ENCODE results near the gene ST6GALNAC5.
"Not testable (repeated sequence)": the region's sequence is repeated elsewhere in the genome, so short reads cannot be mapped to it uniquely, and the experiment has no call there.

Gene ST6GALNAC5

DNA sequence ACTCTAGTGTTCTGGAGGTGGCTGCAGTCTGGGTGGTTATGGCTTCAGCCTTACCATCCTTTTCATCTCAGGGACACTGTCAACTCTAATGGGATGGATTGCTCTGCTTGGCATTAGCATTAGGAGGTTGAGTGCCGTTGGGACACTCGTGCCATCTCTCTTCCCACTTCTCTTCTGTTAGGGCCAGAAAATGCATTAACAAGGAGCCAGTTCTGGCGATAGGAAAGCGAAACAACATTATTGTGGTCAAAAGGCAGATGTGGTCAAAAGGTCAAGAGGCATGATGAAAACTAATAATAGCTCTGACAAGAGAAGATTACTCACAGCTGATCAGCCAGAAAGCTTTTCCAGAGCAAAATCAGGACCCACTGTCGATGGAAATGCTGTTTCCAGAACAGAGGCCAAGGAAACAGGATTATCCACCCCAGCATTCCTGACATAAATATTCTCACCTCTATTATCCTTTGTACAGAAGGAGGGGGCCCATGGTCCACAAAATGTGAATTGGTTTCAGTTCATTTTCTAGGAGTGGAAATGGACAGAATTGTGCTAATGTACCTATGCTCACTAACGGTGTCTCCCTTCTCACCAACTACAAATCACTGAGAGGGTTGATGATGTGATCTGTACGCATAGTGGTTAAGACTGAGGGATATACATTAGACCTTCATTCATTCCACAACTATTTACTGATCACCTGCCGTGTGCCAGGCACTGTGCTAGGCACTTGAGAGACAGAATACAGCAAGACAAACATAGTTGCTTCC lies 72.0 kb downstream of the ST6GALNAC5 start:
- no peak for DNase-seq

DNA sequence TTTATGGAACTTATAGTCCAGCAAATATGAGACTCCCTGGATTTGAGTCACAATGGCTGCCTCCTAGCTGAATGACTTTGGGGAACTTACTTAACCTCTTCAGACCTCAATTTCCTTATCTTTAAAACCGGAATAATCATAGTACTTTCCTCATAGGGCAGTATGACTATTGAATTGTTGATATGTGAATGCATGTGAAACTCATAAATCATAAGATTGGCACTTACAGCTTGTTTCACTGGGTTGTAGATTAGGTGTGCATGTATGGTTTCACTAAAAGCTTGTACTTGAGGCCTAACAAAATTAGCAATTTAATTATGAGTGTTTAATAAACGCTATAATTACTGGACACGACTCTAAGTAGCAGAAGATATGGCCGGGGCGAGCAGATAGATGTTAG lies 72.5 kb downstream of the ST6GALNAC5 start:
- no peak for DNase-seq

DNA sequence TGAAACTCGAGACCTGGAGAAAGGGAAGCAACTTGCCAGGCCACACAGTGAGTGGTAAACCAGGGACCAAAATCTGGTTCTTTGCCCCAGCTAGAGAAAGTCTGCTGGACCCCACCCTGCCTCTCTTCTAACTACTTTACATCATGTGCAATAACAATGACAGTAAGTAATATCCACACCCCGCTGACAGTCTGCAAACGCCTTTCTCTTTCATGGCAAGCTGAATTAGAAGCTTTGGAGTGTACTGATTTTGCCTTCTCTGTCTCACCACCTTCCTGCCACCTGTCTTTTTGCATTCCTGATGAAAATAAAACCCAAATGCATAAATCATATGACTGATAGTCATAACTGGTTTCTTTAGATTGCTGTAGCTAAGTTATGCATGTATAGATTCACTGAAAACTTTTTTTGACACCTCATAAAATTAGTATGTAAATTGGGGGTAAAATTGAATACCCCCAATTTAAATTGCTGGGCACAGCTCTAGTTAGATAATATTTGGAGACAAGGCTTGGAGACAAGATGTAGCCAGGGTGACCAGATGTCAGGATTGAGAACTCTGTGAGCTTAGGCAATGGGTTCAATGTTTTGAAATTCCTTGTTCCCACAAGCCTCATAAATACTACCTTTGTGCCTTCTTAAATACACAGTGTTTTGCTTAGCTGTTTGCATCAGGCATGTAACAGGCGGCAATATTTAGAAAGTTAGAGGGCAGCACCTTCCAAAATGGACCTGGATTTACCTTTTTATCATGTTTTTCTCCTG lies 73.5 kb downstream of the ST6GALNAC5 start:
- no peak for DNase-seq

DNA sequence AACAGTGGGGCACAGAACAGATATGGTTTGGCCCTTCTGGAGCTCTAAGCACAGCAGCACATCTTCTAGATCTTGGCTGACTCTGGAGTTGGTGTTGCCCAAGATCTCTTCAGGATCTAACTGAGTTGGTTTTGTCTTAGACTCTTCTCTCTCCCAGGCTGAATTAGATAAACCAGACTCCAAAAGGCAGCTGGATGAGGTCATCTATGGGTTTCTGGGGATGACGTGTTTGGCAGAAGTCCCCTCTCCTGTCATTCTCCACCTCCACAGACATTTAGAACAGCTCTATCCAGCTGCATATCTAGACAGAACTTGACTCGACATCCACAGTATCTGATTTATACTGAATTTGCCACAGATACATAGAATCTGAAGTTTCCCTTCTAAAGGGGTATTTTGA lies 75.3 kb downstream of the ST6GALNAC5 start:
- no peak for DNase-seq

DNA sequence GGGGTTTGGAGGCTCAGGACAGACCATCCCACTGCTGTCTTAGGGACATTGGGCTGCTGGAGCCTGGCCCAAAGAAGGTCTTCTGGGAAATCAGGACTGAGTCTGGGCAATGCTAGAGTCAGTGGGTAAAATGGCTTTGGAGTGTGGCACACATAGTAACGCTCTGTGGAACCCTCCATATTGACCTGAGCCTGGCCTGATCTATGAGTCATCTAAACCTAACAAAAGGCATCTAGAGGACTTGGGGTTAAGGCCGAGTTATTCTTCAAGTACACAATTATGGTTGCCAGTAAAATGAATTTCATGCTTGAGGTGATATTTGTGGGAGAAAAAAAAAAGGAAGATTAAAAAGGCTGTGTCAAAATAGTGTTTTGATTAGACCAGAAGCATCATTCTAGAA lies 77.7 kb downstream of the ST6GALNAC5 start:
- no peak for DNase-seq

DNA sequence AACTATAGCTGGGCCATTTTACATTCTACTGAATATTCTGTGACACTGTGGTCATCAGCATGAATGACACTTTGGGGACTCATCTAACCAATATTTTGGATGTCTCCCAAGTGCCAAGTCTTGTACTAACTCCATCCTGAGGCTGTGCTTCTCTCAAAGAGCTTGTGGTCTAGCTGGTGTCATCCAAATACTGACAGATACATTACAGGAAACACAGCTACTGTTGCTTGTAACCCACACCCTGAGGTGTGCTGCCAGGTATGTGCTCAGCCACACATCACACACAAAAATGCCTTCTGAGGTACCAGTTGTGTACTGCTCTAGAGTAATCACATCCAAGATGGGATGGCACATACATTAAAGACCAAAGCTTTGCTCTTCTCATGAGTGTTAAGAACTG lies 81.6 kb downstream of the ST6GALNAC5 start:
- no peak for DNase-seq

DNA sequence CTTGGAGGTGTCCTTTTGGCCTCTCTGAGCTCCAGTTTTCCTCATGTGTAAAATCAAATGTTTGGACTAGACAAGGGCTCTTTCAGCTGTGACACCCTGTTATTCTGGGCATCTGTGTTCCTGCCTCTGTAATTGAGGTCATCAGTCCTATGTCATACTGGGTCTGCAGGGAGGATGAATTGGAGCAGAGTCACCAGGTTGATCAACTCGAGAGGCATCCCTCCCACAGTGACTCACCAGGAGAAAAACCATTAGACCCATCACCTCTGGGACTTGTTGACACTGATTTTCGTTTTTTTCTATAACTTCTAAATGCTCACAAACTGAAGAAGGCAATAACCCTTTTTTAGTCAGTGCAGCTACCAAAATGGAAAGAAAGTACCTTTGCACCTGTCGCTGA lies 82.2 kb downstream of the ST6GALNAC5 start:
- no peak for DNase-seq

DNA sequence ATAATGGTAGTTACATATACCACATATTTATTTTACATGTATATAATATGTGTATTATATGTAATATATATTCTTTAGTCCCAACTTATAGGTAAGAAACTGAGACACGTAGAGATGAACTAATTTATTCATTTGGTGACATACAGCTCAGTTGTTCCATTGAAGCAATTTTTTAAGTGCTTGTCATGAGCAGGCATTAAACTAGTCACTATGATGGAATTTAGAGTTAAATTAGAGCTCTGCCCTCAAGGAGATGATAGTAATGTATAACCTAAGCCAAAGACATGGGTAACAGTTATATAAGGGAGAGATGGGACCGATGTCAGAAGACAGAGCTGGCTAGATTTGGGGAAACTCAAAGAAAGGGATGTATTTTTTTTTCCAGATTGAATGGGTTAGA lies 83.0 kb downstream of the ST6GALNAC5 start:
- no peak for DNase-seq

DNA sequence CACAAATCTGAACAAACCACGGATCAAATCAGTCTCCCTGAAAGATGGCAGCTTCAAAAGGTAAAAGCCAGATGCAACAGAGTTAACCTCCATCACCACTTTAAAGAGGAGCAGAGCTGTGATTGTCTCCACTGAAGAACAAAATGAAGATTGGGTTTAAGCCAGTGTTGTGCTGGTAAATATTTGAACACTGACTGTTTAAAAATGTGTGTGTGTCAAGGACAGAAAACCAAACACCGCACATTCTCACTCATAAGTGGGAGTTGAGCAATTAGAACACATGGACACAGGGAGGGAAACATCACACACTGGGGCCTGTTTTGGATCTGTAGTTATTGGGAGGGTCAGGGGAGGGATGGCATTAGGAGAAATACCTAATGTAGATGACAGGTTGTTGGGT lies 83.9 kb downstream of the ST6GALNAC5 start:
- DNase-seq: no peak

DNA sequence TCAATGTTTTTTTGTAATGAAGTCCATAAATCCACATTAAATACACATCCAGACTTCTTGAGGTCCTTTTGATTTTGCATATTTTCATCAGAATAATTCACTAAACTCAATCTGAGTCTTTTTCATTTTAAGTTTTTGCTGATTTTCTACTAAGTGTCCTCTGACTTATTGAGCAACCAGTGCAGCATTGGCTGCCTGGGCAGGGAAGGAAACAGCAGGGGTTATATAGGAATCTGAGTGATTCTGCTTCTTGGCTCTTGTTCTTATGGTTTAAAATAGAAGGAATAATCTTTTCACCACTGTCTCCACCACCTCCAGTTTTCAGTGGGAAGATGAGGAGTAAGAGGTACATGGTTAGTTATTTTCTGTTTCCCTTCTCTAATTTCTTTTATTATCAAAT lies 88.4 kb downstream of the ST6GALNAC5 start:
- no peak for DNase-seq

DNA sequence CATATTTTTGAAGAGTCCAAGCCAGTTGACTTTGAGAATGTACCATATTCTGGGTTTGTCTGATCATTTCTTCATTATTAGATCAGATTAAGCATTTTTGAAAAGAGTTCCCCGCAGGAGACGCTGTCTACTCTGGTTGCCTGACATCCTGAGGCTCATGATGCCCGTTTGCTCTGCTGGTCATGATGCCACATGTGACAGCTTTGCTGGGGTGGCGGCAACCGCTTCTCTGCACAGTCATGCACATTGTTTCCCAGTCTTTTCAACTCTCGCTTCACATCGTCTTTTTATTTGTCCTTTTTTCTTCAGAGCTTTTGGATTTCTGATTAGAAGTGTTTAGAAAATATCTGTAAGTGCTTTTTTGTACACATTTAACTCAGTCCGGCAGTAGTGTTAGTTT lies 90.7 kb downstream of the ST6GALNAC5 start:
- no peak for DNase-seq

DNA sequence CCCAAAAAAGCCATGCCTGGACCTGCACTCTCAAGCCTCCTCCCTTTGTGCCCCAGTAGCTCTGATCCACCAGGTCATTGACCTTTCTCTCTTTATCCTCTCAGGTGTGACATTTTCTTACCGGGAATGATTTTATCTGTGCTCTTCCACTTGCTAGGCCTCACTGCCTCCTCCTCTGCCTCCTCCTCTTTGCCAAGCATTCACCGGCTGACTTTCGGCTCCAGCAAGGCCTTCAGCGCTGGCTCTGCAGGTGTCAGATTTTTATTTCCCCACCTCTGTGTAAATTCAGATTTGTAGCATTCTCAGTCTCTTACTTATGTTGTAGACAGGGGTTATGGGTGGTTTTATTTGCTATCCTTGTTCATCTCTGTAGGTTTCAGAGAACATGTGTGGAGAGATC lies 91.5 kb downstream of the ST6GALNAC5 start:
- no peak for DNase-seq

DNA sequence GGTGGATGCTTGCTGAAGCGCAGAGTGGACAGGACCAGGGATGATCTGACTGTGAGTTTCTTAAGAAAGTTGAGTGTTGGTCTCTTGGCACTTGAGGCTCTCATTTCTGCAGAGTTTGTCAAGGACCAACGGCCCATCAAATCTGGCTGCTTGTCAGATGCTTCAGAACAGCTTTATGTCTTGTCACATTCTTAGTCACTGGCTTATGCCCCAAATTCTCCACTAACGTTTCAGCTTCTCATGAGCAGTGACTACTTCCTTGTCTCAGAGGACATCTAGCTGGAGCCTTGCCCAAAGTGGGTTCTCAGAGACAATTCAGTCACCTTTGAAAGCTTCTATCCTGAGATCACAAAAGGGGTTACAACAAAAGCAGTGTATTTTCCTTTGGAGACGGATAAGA lies 92.3 kb downstream of the ST6GALNAC5 start:
- DNase-seq: no peak

DNA sequence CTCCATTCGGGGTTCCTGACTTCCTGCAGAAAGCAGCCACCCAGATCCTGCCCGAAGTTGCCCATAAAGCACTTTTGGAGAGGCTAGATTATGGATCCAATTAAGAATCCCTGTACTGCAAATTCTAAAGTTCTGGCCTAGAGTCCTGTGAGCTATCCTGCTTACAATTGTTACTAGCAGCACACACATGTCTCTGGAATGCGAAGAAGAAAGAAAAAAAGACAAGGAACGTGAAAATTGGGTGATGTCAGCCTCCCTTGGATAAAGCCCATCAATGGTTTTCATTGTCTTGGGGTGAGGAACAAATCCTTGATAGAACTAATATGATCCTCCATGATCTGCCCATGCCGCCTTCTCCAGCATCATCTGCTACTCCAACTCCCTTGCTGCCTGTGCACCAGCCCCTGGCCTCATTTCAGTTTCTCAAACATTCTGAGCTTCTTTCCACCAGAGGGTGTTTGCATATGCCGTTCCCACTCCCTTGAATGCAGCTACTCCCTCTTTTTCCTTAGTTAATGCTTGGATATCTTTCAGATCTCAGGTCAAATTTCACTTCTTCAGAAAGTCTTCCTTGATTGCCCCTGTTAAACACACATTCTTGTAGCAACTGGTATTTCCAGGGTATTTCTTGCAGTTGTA lies 94.0 kb downstream of the ST6GALNAC5 start:
- no peak for DNase-seq

DNA sequence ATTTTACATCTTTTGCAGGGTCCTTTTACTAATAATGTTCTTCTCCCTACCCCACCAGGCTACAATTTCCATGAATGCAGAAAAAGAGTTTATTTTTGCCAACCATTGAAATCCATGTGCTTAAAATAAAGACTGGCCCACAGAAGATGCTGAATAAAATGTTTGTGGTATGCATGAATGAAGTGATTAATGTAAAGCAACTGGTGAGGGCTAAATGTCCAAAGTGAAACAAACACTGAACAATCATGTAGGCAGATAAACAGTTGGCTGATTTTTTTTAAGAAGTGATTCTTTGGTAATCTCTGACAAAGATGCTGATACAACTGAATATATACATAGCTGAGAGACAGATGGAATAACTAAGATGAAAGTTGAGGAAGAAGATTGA lies 94.5 kb downstream of the ST6GALNAC5 start:
- DNase-seq: no peak

DNA sequence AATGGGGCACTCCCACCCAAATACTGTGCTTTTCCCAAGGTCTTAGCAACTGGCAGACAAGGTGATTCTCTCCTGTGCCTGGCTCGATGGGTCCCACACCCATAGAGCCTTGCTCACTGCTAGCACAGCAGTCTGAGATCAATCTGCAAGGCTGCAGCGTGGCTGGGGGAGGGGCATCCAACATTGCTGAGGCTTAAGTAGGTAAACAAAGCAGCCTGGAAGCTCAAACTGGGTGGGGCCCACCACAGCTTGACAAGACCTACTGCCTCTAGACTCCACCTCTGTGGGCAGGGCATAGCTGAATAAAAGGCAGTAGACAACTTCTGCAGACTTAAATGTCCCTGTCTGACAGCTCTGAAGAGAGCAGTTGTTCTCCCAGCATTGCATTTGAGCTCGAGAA lies 114.0 kb downstream of the ST6GALNAC5 start:
- not testable (repeated sequence) for DNase-seq

DNA sequence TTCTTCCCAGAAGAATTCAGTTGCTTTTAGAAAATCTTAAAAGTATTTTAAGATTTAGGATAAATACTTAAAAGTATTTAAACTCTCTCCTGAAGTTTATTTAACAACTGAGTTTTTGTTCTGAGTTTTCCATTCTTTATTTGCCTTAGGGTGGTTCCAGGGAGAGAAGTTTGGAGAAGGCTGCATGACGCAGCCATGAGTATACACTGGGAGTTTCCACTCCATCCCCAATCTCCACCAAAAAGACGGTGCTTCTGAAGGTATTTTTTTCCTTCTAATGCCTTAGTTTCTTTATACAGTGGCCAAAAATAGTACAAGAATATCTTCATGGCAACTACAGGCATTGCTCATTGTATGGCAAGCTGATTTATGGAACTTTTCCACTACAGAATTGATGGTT lies 122.7 kb downstream of the ST6GALNAC5 start:
- DNase-seq: no peak

DNA sequence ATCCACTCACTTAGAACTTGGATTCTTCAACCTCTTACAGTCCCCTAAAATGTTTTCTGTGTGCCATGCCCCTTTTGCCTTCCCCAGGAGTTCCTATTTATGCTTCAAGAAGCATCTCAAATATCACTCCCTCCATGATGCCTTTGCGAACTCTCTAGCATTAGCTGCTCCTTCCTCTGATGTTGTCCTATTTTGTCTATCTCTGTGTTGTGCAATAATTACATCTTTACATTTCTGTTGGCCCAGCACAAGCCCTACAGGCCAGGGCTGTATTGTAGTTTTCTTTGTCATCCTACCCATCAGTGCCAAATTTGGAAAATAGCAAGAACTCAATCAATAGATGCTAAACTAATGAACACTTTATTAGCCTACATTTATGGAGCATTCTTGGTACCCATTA lies 125.8 kb downstream of the ST6GALNAC5 start:
- no peak for DNase-seq

DNA sequence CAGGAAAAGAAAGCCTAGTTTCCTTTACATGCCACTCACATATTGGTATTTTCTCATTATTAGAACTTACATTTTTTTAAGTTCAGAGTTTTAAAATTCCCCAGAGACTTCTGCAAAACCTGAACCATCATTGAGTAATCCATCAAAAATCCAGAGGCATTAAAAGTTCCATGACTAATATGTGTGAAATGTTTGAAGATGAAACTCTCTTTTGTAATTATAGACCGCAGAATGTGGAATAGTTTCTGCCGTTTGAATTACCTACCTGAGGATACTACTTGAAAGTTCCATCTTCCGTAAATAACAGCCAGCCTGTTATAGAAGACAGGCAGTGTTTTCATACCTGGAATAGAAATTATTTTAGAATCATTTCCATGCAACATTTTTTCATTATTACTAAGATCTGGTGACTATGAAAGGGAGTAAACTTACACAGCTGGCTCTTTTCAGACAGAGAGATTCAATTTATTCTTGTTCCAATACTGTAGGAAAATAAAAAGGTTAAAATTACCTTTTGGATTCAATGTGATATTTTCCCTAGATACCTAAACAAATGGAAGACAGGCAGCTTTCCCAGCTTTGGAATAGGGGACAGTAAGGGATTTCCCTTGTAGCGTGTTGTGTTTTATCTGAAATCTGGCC lies 131.4 kb downstream of the ST6GALNAC5 start:
- no peak for DNase-seq

DNA sequence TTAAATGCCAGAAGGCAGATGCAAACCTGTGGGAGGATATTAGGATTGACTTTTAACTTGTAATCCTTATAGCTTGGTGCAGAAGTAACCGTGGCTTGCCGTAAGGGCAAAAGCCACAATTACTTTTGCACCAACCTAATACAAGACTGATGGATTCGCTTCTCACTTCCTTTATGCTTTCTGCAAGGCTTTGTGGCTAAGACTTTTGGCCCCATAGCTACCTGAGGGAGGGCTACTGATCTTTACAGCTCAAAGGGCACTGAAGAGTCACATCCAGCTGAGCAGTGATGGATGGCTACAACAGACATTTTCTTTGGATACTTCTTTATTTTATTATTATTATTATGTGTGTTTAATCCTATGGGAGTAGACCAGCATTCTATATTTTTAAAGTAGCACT lies 140.4 kb downstream of the ST6GALNAC5 start:
- DNase-seq: no peak

DNA sequence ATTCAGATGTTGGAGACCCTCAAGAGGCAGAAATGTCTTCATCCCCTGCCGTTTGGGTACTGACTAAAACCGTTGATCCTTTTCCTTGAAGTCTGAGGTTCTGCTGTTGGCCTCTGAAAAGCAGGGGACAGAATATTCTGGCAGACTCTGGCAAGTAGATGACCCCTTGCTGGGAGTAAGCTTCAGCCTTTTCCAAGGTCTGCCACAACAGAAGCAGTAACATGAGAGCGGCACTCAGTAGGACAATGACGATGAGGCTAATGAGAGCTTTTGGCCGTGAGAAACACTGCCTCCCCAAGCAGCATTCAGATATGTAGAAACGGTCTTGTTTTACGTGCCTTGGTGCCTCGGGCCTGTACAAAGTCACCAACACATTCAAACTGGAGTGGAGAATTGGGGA lies 143.7 kb downstream of the ST6GALNAC5 start:
- DNase-seq: no peak

DNA sequence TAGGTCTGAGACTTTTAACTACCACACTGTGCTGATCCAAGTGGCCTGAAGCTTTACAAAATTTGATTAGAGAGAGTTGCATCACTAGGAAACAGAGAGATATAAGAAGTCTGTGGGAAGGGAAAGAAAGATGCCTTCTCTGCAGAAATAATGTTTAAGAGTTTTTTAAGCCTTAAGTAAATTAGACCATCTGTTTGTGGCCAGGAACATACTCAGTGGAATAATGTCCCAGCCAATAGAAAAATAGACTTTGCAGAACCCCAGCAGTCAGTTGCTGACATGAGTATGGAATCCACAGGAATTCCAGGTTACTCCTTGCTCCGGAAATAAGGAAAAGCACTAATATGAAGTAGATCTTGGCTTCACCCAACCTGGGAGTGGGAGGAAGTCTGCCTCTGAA lies 144.8 kb downstream of the ST6GALNAC5 start:
- no peak for DNase-seq

DNA sequence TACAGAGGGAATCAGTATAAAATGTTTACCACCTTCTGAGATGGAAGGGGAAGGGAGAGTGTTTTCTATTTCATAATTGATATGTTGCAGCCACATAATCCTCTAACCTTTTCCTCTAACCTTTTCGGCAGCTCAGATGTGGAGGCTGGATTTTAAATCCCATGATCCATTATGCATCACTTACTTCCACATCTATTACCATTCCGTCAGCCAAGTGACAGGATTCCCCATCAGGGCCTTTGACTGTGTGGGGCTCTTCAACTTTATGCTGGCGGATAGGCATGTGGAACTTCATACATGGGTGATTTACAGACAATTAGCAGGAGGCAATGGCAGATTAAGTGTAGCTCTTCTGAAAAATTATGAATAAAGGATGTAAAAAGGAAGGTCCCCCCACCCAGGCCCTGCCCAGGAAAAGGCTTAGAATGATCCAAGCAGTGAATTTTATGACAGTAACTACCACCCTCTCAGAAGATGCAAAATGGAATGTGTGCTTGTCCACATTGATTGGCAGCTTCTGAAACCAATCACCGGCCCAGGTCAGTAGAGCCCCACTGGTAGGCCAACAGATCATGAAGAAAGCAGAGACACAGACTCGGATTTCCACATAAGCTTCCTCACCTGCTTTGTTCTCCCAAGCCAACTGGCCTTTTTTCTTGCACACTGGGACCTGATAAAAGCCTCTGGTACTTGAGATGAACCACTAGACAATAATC lies 147.0 kb downstream of the ST6GALNAC5 start:
- no peak for DNase-seq
